Thymus (tissue), 11 donors: Measurements from ENCODE around the gene IFI27. TPM values are rescaled to one million over a fixed set of nuclear protein-coding genes. Genes with fewer than 3 reads are reported as not detected.

Source experiments
- DNase-seq, 9 donors: peaks; one replicate each; pipeline ENCODE4 v3.0.0-alpha.2; 2013; ENCODE audit warnings: low spot score in 9 of 9, low read depth in 6 of 9, missing footprints in 1 of 9
- H3K27ac ChIP-seq, 2 donors: one replicate each; pipeline ENCODE4 v1.5.1; 2013; ENCODE audit warnings: control low read depth in 1 of 2, low read depth in 1 of 2, low read length in 1 of 2, mild to moderate bottlenecking in 1 of 2, moderate library complexity in 1 of 2
- H3K27me3 ChIP-seq, 2 donors: one replicate each; pipeline ENCODE4 v1.5.1; 2013; ENCODE audit warnings: low read length in 1 of 2; ENCODE audit not compliant: control insufficient read depth in 2 of 2, insufficient read depth in 1 of 2
- H3K36me3 ChIP-seq, 2 donors: one replicate each; pipeline ENCODE4 v1.5.1; 2013; ENCODE audit warnings: low read length in 1 of 2, mild to moderate bottlenecking in 1 of 2, moderate library complexity in 1 of 2; ENCODE audit not compliant: control insufficient read depth in 2 of 2, insufficient read depth in 2 of 2
- H3K4me1 ChIP-seq, 2 donors: one replicate each; pipeline ENCODE4 v1.5.1; 2013; ENCODE audit warnings: low read length in 2 of 2; ENCODE audit not compliant: control insufficient read depth in 2 of 2, insufficient read depth in 2 of 2
- H3K4me3 ChIP-seq, 2 donors: one replicate each; pipeline ENCODE4 v1.5.1; 2013; ENCODE audit warnings: low read length in 2 of 2, control low read depth in 1 of 2, mild to moderate bottlenecking in 1 of 2
- H3K9me3 ChIP-seq, 2 donors: one replicate each; pipeline ENCODE4 v1.5.1; 2013; ENCODE audit warnings: low read length in 1 of 2, mild to moderate bottlenecking in 1 of 2; ENCODE audit not compliant: control insufficient read depth in 2 of 2, insufficient read depth in 1 of 2
- WGBS: extraction: QIAGEN DNeasy Blood & Tissue Kit; methylation state at CpG from one replicate; pipeline ENCODE4 v1.1.7; 2013; 5-methylcytosine and 5-hydroxymethylcytosine counted together
- polyA plus RNA-seq: library from polyadenylated mRNA; stranded (reverse); fragments of 200-250 nt; gene quantifications from one replicate; pipeline ENCODE4 v1.2.3, GENCODE V29; 2013
- total RNA-seq: library from RNA; stranded (reverse); fragments of 120-200 nt; gene quantifications from one replicate; pipeline ENCODE4 v1.2.4, GENCODE V29; 2013
- donor health status: healthy.

IFI27 gene
- total and polyA plus RNA-seq, 2 donors = 360 to 839 TPM

- Histone ChIP-seq H3K27ac (no peak overlapping the region), H3K4me3 (no peak overlapping the region), H3K9me3 (peaks cover 0 to 3% of the 10 kb centered on the region in 2 donors), H3K4me1 (no peaks in the 10 kb centered on the region), H3K36me3 (no peaks in the 10 kb centered on the region), H3K27me3 (peaks cover 0 to 12% of the 10 kb centered on the region in 2 donors)
- 81% methylated on average over 4 of the region's 4 CpGs for WGBS
- no peak for DNase-seq
These were observed 24.9 kb downstream of the IFI27 start for GRCh38 chr14:94135476-94135875.

GRCh38 chr14:94136575-94137331, 26.2 kb downstream of the IFI27 start:
- peaks cover 0 to 3% of the 10 kb centered on the region in 2 donors for H3K9me3 ChIP-seq
- DNase-seq = peak; percentile 47 to 88 (median 70)
- H3K36me3 ChIP-seq = no peaks in the 10 kb centered on the region
- H3K27ac ChIP-seq = no peak overlapping the region
- no peak overlapping the region for H3K4me3 ChIP-seq
- no peaks in the 10 kb centered on the region for H3K4me1 ChIP-seq
- peaks cover 0 to 12% of the 10 kb centered on the region in 2 donors for H3K27me3 ChIP-seq
- 36% methylated on average over 18 of the region's 18 CpGs for WGBS

- 96% methylated on average over 9 of the region's 9 CpGs for WGBS
- no peak overlapping the region for H3K4me3 ChIP-seq
- DNase-seq = no peak
- H3K27me3 ChIP-seq = peaks cover 0 to 12% of the 10 kb centered on the region in 2 donors
- no peak overlapping the region for H3K27ac ChIP-seq
- H3K9me3 ChIP-seq = peaks cover 0 to 3% of the 10 kb centered on the region in 2 donors
- H3K36me3 ChIP-seq = no peaks in the 10 kb centered on the region
- no peaks in the 10 kb centered on the region for H3K4me1 ChIP-seq
These were observed 27.7 kb downstream of the IFI27 start for GRCh38 chr14:94138251-94138650.

GRCh38 chr14:94139006-94139405, 28.5 kb downstream of the IFI27 start:
- 95% methylated on average over 5 of the region's 5 CpGs for WGBS
- peaks cover 0 to 10% of the 10 kb centered on the region in 2 donors for H3K27me3 ChIP-seq
- no peak for DNase-seq
- H3K36me3 ChIP-seq = no peaks in the 10 kb centered on the region
- no peaks in the 10 kb centered on the region for H3K4me1 ChIP-seq
- peaks cover 0 to 3% of the 10 kb centered on the region in 2 donors for H3K9me3 ChIP-seq
- H3K4me3 ChIP-seq = no peak overlapping the region
- H3K27ac ChIP-seq = no peak overlapping the region

- 96% methylated on average over 5 of the region's 5 CpGs for WGBS
These were observed 28.9 kb downstream of the IFI27 start for GRCh38 chr14:94139421-94139820.

GRCh38 chr14:94142247-94142646, 31.7 kb downstream of the IFI27 start:
- Histone ChIP-seq H3K4me3 (no peak overlapping the region), H3K9me3 (no peaks in the 10 kb centered on the region), H3K36me3 (no peaks in the 10 kb centered on the region), H3K4me1 (no peaks in the 10 kb centered on the region), H3K27me3 (peaks cover 0 to 4% of the 10 kb centered on the region in 2 donors), H3K27ac (no peak overlapping the region)
- no peak for DNase-seq
- 94% methylated on average over 3 of the region's 3 CpGs for WGBS

More at GRCh38 chr14:94139421-94139820, 28.9 kb downstream of the IFI27 start:
- H3K4me1 ChIP-seq = no peaks in the 10 kb centered on the region
- no peaks in the 10 kb centered on the region for H3K36me3 ChIP-seq
- no peak overlapping the region for H3K4me3 ChIP-seq
- no peak overlapping the region for H3K27ac ChIP-seq
- H3K27me3 ChIP-seq = peaks cover 0 to 10% of the 10 kb centered on the region in 2 donors
- peaks cover 0 to 3% of the 10 kb centered on the region in 2 donors for H3K9me3 ChIP-seq
- no peak for DNase-seq

- no peaks in the 10 kb centered on the region for H3K36me3 ChIP-seq
- no peaks in the 10 kb centered on the region for H3K4me1 ChIP-seq
- DNase-seq = no peak
- peaks cover 0 to 4% of the 10 kb centered on the region in 2 donors for H3K27me3 ChIP-seq
- no peaks in the 10 kb centered on the region for H3K9me3 ChIP-seq
- no peak overlapping the region for H3K4me3 ChIP-seq
- no peak overlapping the region for H3K27ac ChIP-seq
- 93% methylated on average over 1 of the region's 1 CpG for WGBS
These were observed 32.3 kb downstream of the IFI27 start for GRCh38 chr14:94142836-94143235.

GRCh38 chr14:94143239-94143638, 32.7 kb downstream of the IFI27 start:
- H3K36me3 ChIP-seq = no peaks in the 10 kb centered on the region
- H3K27ac ChIP-seq = no peak overlapping the region
- no peaks in the 10 kb centered on the region for H3K9me3 ChIP-seq
- WGBS = 96% methylated on average over 3 of the region's 3 CpGs
- H3K4me3 ChIP-seq = no peak overlapping the region
- no peaks in the 10 kb centered on the region for H3K4me1 ChIP-seq
- DNase-seq = peak in 1 of 9 donors; percentile 26
- H3K27me3 ChIP-seq = peaks cover 0 to 4% of the 10 kb centered on the region in 2 donors

GRCh38 chr14:94143711-94144110, 33.2 kb downstream of the IFI27 start:
- Histone ChIP-seq H3K4me3 (no peak overlapping the region), H3K27me3 (peaks cover 0 to 2% of the 10 kb centered on the region in 2 donors), H3K27ac (no peak overlapping the region), H3K9me3 (no peaks in the 10 kb centered on the region), H3K36me3 (no peaks in the 10 kb centered on the region), H3K4me1 (no peaks in the 10 kb centered on the region)
- no peak for DNase-seq
- WGBS = 96% methylated on average over 4 of the region's 4 CpGs
